ENCODE results near the gene CTIF.

CTIF gene

GRCh38 chr18:48842259-48843061, 303.6 kb downstream of the CTIF start:
- no peak for DNase-seq (ENCODE audit: low read depth in 2 of 3, low spot score in 1 of 3)

DNA sequence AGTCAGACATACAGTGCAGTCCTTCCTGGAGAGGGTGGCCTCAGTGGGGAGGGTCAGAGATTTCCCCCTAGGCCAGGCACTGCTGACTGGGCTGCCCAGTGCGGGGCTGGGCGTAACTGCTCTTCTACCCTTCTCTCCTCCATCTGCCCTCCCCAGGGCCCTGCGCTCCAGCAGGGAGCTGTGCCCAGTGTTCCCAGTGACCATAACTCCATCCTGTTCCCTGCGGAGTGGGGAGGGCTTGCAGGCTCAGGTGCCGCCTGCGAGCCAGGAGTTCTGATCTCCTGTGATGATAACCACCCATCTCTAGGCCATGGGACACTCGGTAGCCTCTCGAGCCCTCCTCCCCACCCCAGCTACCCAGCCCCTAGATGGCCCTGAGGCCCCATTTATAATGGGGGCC, 304.3 kb downstream of the CTIF start:
- DNase-seq (ENCODE audit: low read depth in 2 of 3, low spot score in 1 of 3), result no peak

- DNase-seq (ENCODE audit: low read depth in 2 of 3, low spot score in 1 of 3), result no peak
Measured at GRCh38 chr18:48843596-48843995, 304.8 kb downstream of the CTIF start.

DNA sequence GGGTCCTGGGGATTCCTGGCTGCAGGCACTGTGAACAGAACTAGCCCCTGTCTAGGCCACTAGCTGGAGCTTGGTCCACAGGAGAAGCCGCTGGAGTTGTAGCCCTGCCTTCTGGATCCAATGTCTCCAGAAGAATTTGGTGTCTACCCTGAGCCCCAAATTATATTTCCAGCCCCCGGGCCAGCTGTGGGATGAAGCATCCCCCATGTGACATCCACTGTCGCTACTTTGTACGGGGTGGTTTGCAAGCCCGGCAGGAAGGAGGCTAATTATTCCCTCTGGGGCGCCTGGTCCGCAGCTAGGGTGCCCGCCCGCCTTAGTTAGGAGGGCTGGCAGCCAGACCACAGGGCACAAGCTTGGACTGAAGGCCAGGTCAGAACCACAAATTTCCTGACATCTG, 305.4 kb downstream of the CTIF start:
- DNase-seq (ENCODE audit: low read depth in 2 of 3, low spot score in 1 of 3), result no peak

DNA sequence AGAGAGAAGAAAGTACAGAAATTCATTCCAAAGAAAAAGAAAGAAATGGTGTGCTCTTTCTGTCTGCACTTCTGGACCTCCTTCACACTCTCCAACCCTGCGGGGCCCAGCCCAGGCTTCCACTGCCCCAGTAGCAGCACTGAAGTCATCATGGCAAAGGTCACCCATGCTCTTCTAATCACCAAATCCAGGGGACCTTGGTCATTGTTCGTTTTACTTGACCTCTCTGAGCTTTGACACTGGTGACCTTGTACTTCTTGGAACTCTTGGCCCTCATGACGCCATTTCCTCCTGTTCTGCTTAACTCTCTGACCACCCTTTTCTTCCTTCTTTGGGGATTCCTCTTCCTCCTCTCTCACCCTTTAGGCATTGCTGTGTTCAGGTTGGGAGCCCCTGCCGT, 306.3 kb downstream of the CTIF start:
- no peak for DNase-seq (ENCODE audit: low read depth in 2 of 3, low spot score in 1 of 3)

- DNase-seq (ENCODE audit: low read depth in 2 of 3, low spot score in 1 of 3), result no peak
Measured at GRCh38 chr18:48846423-48846932, 307.6 kb downstream of the CTIF start.

DNA sequence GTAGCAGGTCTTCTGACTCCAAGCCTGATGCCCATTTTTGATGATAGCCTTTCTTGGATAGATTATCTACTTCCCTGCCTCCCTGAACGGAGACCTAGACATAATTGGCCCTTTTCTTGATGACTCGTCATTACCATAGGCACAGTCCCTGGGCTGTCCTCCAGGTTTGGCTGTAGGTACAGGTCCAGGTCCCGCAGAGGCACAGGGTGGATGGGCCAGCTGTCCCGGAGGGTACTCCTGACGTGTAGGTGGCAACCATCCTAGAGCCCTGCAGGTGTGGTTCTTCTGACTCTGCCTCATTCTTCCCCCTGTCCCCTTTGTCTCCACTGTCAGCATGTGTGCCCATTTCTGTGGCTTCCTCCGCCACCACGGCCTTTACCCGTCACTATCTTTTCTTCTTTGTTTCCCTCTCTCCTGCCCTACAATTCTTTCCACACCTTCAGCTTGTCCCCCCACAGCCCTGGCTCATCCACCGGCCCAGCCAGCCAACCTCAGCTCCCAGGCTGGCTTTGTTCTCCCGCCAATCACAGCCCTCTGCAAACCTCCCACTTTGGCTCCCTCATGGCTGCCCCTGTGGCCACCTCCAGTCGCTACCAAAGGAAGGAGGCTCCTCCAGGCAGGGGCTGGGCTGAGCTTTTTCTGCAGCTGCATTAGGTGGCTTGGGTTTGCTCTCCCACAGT, 309.1 kb downstream of the CTIF start:
- no peak for DNase-seq (ENCODE audit: low read depth in 2 of 3, low spot score in 1 of 3)

DNA sequence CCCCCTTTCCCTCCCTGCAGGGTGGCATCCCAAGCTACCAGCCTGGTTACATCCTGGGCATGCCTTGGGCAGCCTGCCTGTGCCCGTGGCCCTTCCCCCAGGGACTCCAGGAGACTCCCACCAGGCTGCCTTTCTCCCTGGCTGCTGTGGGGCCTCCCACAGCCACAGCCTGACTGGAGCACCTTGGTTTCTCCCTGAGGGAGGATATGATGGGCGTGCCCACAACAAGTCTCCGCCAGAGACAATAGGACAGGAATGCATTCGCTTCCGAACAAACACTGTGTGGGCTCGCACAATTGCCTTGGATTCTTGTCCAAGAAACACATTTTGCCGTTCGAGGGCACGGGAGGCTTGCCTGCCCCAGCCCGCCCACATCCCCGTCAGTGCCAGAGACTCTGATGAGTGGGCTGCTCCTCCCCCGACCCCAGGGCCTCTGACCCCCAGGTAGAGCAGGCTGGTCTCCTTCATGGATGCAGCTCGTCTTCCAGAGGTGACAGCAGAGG, 309.9 kb downstream of the CTIF start:
- DNase-seq (ENCODE audit: low read depth in 2 of 3, low spot score in 1 of 3), result no peak

DNA sequence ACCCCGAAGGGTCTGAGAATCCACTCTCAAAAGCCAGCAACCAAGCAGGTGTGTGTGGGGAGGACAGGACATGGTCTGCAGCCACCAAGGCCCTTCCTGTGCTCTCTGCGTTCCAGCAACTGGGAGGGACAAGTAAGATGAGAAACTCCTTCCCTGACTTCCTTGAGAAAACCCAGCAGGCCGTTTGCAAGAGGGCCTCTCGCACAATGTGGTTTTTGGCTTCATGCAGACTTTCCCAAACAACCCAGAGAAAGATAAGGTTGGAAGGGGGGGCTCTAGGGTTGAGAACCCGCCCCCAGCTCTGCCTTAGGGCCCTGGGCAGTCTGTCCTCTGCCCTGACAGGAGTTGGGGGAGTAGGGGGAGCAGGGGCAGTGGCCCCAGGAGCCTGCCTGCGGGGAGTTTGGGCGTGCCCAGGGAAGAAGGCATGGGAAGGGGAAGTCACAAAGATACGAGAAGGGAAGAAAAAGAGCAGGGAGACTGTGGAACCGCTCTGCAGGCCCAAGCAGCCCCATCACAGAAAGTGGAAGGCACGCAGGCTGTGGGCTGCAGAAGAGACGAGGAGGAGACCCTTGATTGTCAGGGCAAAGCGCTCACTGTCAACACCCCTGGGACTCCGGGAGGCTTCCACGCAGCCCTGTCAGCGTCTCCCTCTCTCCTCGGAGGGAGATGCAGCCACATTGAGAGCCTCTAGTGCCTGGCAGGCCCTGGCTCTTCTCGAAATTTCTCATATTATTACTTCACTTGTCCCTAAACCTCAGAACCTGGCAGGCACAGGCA, 312.2 kb downstream of the CTIF start:
- DNase-seq (ENCODE audit: low read depth in 2 of 3, low spot score in 1 of 3), result no peak

- DNase-seq (ENCODE audit: low read depth in 2 of 3, low spot score in 1 of 3), result no peak
Measured at GRCh38 chr18:48851599-48851960, 312.7 kb downstream of the CTIF start.

DNA sequence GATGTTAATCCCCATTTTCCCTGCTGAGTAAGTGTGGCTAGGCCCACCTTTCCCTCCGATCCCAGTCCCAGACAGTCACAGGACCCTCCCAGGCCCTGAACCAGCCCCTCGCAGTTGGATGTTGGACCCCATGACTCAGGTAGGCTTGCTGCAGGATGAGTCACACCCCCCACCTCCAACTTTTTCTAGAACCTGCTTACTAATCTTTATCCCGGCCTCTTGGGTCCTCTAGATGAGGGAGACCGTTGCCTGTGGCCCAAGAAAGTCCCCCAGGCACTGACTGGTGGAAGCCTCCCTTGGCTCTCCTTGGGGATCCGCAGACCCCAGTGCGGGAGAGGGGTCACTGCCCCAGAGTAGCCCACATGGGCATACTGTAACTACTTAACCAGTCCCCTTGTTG, 313.5 kb downstream of the CTIF start:
- no peak for DNase-seq (ENCODE audit: low read depth in 2 of 3, low spot score in 1 of 3)

GRCh38 chr18:48852794-48853193, 314.0 kb downstream of the CTIF start:
- no peak for DNase-seq (ENCODE audit: low read depth in 2 of 3, low spot score in 1 of 3)

DNA sequence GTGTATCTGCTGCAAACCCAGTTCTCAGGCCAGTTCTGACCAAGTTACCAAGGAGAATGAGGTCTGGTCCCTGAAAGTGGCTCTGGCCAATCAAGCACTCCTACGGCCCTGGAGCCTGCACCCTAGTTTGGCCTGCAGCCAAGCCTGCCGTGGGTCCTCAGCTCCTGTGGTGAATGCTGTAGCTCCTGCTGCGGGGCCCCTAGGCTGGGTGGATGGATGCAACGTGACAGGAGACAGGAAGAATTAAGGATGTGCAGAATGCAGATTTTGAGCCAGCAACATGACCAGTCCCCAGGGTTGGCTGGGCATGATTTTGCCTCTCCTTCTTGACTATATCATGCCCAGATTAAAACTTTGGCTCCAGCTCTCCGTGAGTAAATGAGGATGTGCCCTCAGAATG, 314.8 kb downstream of the CTIF start:
- DNase-seq (ENCODE audit: low read depth in 2 of 3, low spot score in 1 of 3), result no peak

GRCh38 chr18:48854780-48855179, 315.9 kb downstream of the CTIF start:
- no peak for DNase-seq (ENCODE audit: low read depth in 2 of 3, low spot score in 1 of 3)

DNA sequence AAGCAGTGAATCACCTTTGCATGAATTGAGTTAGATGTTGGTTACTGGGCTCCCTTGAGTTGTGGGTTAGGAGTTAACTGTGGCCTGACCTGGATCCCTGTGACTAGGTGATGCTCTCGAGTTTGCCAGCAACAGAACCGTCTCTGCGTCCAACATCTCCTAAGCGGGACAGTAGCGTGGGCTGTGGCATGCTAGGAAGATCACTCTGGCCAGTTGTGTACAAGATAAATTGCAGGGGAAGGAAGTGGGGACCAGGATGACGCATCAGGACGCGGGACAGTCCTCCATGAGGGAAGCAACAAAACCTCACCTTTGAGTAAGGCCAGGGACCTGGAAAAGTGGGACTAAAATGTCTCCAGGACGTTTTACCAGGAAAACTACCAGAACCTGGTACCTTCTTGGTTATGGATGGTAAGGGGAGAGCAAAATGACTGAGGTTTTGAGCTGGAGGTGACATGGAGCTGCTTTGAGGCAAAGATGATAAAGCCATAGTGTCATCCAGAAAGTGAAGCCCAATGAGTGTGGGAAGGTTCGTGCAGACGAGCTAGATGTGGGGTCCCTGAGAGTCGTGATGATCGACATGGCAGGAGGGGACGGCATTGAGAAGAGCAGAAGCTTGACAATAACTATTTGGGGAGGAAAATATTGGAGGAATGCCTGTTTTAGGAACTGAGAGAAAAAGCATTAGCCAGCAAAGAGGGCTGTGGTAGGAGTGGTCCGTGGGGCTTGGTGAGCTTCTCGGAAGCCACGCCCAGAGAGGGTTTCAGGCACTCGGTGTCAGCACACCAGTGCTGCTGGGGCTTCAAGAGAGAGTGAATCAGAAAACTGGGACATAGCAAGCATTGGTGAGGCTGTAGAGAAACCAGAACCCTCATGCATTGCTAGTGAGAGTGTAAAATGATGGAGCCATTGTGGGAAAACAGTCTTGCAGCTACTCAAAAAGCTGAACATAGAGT, 316.9 kb downstream of the CTIF start:
- DNase-seq (ENCODE audit: low read depth in 2 of 3, low spot score in 1 of 3), result no peak

- DNase-seq (ENCODE audit: low read depth in 2 of 3, low spot score in 1 of 3), result no peak
Measured at GRCh38 chr18:48857023-48857694, 318.3 kb downstream of the CTIF start.

- no peak for DNase-seq (ENCODE audit: low read depth in 2 of 3, low spot score in 1 of 3)
Measured at GRCh38 chr18:48858676-48859075, 319.8 kb downstream of the CTIF start.

GRCh38 chr18:48859311-48860268, 320.8 kb downstream of the CTIF start:
- DNase-seq (ENCODE audit: low read depth in 2 of 3, low spot score in 1 of 3), result no peak

All from stimulated activated CD4-positive, alpha-beta T cell treated with anti-CD3 and anti-CD28 coated beads, Interleukin-12 subunit alpha, Interleukin-12 subunit beta, amount 100 ng/mL, for 48 hours (primary cell).